Measurements from ENCODE around the gene ADAM29.

Gene ADAM29

DNA sequence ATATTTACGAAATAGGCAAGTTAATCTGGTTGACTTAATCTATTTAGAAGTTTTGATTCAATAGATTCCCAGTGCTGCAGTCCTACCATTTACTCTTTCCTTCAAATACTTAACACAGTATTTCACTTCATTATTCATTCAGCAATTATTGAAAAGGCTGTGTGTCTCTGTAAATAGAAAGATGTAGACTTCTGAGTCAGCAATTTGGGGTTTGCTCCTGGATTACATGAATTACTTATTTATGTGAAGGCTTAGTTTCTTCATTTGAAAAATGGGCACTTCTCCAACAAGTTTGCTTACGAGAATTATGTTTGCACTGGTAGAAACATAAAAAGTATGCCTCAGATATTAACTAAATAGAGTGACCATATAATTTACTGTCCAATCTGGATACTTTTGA lies 17.4 kb downstream of the ADAM29 start:
- H4K91ac ChIP-seq (ENCODE audit: low read depth, low read length) = no peak overlapping the region
- no peaks in the 10 kb centered on the region for H3K79me2 ChIP-seq (ENCODE audit: control insufficient read depth, insufficient read depth, low read length, poor library complexity)
- no peak overlapping the region for H4K12ac ChIP-seq (ENCODE audit: low read depth, low read length)
- no peak overlapping the region for H3K4ac ChIP-seq (ENCODE audit: low read depth, low read length)
- no peaks in the 10 kb centered on the region for H3K79me1 ChIP-seq (ENCODE audit: low read length)
- no peak overlapping the region for H2BK5ac ChIP-seq (ENCODE audit: low read depth, low read length, poor library complexity)
- H2AK5ac ChIP-seq (ENCODE audit: low read length) = no peak overlapping the region
- H3K23ac ChIP-seq (ENCODE audit: low read length) = no peak overlapping the region
- DNase-seq = no peak
- WGBS (ENCODE audit: extremely low coverage, insufficient coverage, insufficient read length) = no CpG with 5 or more reads among the region's 2 CpGs
- H4K8ac ChIP-seq (ENCODE audit: low read depth, low read length) = no peak overlapping the region
- H2BK12ac ChIP-seq (ENCODE audit: low read length) = no peak overlapping the region
- H2BK120ac ChIP-seq (ENCODE audit: insufficient read depth, low read length, poor library complexity) = no peak overlapping the region
- no peaks in the 10 kb centered on the region for H3K36me3 ChIP-seq (ENCODE audit: control insufficient read depth in 1 of 2, insufficient read depth in 2 of 2, low read length in 2 of 2)
- no peak overlapping the region for H2AFZ ChIP-seq (ENCODE audit: insufficient read depth, low read length, poor library complexity)
- no peak overlapping the region for H3K18ac ChIP-seq (ENCODE audit: low read length)
- H3K4me2 ChIP-seq (ENCODE audit: low read length) = no peak overlapping the region
- H3K9ac ChIP-seq (ENCODE audit: low read length) = no peak overlapping the region
- H3K27ac ChIP-seq (ENCODE audit: low read depth, low read length) = no peak overlapping the region
- H3K14ac ChIP-seq (ENCODE audit: low read length) = no peak overlapping the region
- no peak overlapping the region for H3K4me3 ChIP-seq (ENCODE audit: low read depth, low read length)
- H3K9me3 ChIP-seq (ENCODE audit: insufficient read depth, low read depth, low read length) = no peaks in the 10 kb centered on the region
- no peaks in the 10 kb centered on the region for H3K27me3 ChIP-seq (ENCODE audit: insufficient read depth, low read length)
- no peaks in the 10 kb centered on the region for H3K4me1 ChIP-seq (ENCODE audit: control insufficient read depth in 1 of 2, insufficient read depth in 2 of 2, low read length in 2 of 2)

DNA sequence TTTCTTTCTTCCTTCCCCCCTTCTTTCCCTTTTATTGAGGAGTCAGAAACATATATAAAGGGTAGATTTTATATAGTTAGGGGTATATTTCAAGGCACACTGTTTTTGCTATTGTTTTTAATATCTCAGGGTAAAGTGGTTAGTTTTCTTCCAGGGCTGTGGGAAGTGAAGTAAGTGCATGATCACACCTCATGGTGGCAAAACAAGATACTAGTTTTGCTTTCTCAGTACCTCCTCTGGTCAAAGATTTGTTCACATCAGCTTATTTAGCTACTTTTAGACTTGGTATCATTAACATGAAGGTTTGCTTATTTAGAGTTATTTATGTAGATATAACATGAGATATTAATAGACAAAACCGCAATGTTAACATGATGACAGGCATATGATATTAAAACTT lies 21.8 kb downstream of the ADAM29 start:
- peaks cover 9% of the 10 kb centered on the region for H3K9me3 ChIP-seq (ENCODE audit: insufficient read depth, low read depth, low read length)
- no peak overlapping the region for H4K8ac ChIP-seq (ENCODE audit: low read depth, low read length)
- no peak overlapping the region for H3K4me3 ChIP-seq (ENCODE audit: low read depth, low read length)
- H3K36me3 ChIP-seq (ENCODE audit: control insufficient read depth in 1 of 2, insufficient read depth in 2 of 2, low read length in 2 of 2) = no peaks in the 10 kb centered on the region
- H2AFZ ChIP-seq (ENCODE audit: insufficient read depth, low read length, poor library complexity) = no peak overlapping the region
- no CpG with 5 or more reads among the region's 1 CpG for WGBS (ENCODE audit: extremely low coverage, insufficient coverage, insufficient read length)
- no peak overlapping the region for H3K14ac ChIP-seq (ENCODE audit: low read length)
- no peak overlapping the region for H2BK12ac ChIP-seq (ENCODE audit: low read length)
- H2AK5ac ChIP-seq (ENCODE audit: low read length) = no peak overlapping the region
- H3K79me1 ChIP-seq (ENCODE audit: low read length) = no peaks in the 10 kb centered on the region
- H3K4me1 ChIP-seq (ENCODE audit: control insufficient read depth in 1 of 2, insufficient read depth in 2 of 2, low read length in 2 of 2) = no peaks in the 10 kb centered on the region
- H3K4ac ChIP-seq (ENCODE audit: low read depth, low read length) = no peak overlapping the region
- H3K27me3 ChIP-seq (ENCODE audit: insufficient read depth, low read length) = no peaks in the 10 kb centered on the region
- H2BK5ac ChIP-seq (ENCODE audit: low read depth, low read length, poor library complexity) = no peak overlapping the region
- no peak overlapping the region for H3K9ac ChIP-seq (ENCODE audit: low read length)
- no peak for DNase-seq
- no peak overlapping the region for H3K4me2 ChIP-seq (ENCODE audit: low read length)
- no peak overlapping the region for H2BK120ac ChIP-seq (ENCODE audit: insufficient read depth, low read length, poor library complexity)
- no peak overlapping the region for H3K27ac ChIP-seq (ENCODE audit: low read depth, low read length)
- H4K12ac ChIP-seq (ENCODE audit: low read depth, low read length) = no peak overlapping the region
- H3K18ac ChIP-seq (ENCODE audit: low read length) = no peak overlapping the region
- H4K91ac ChIP-seq (ENCODE audit: low read depth, low read length) = no peak overlapping the region
- H3K23ac ChIP-seq (ENCODE audit: low read length) = no peak overlapping the region
- H3K79me2 ChIP-seq (ENCODE audit: control insufficient read depth, insufficient read depth, low read length, poor library complexity) = no peaks in the 10 kb centered on the region

GRCh38 chr4:174946246-174946645 lies 28.1 kb downstream of the ADAM29 start:
- Histone ChIP-seq H3K27ac (ENCODE audit: low read depth, low read length) (no peak overlapping the region), H3K36me3 (ENCODE audit: control insufficient read depth in 1 of 2, insufficient read depth in 2 of 2, low read length in 2 of 2) (no peaks in the 10 kb centered on the region), H3K23ac (ENCODE audit: low read length) (no peak overlapping the region), H3K18ac (ENCODE audit: low read length) (no peak overlapping the region), H2BK120ac (ENCODE audit: insufficient read depth, low read length, poor library complexity) (no peak overlapping the region), H2BK5ac (ENCODE audit: low read depth, low read length, poor library complexity) (no peak overlapping the region), H2AFZ (ENCODE audit: insufficient read depth, low read length, poor library complexity) (no peak overlapping the region), H3K9ac (ENCODE audit: low read length) (no peak overlapping the region), H4K12ac (ENCODE audit: low read depth, low read length) (no peak overlapping the region), H3K14ac (ENCODE audit: low read length) (no peak overlapping the region), H3K27me3 (ENCODE audit: insufficient read depth, low read length) (no peaks in the 10 kb centered on the region), H4K91ac (ENCODE audit: low read depth, low read length) (no peak overlapping the region), H3K4me1 (ENCODE audit: control insufficient read depth in 1 of 2, insufficient read depth in 2 of 2, low read length in 2 of 2) (no peaks in the 10 kb centered on the region), H3K4ac (ENCODE audit: low read depth, low read length) (no peak overlapping the region), H3K79me2 (ENCODE audit: control insufficient read depth, insufficient read depth, low read length, poor library complexity) (no peaks in the 10 kb centered on the region), H3K4me2 (ENCODE audit: low read length) (no peak overlapping the region), H3K79me1 (ENCODE audit: low read length) (no peaks in the 10 kb centered on the region), H3K4me3 (ENCODE audit: low read depth, low read length) (no peak overlapping the region), H2BK12ac (ENCODE audit: low read length) (no peak overlapping the region), H3K9me3 (ENCODE audit: insufficient read depth, low read depth, low read length) (peaks cover 11% of the 10 kb centered on the region), H4K8ac (ENCODE audit: low read depth, low read length) (no peak overlapping the region), H2AK5ac (ENCODE audit: low read length) (no peak overlapping the region)
- DNase-seq = no peak

- Histone ChIP-seq H4K12ac (ENCODE audit: low read depth, low read length) (no peak overlapping the region), H3K4me3 (ENCODE audit: low read depth, low read length) (no peak overlapping the region), H2BK5ac (ENCODE audit: low read depth, low read length, poor library complexity) (no peak overlapping the region), H2BK12ac (ENCODE audit: low read length) (no peak overlapping the region), H3K9me3 (ENCODE audit: insufficient read depth, low read depth, low read length) (peaks cover 2% of the 10 kb centered on the region), H3K4me1 (ENCODE audit: control insufficient read depth in 1 of 2, insufficient read depth in 2 of 2, low read length in 2 of 2) (no peaks in the 10 kb centered on the region), H4K8ac (ENCODE audit: low read depth, low read length) (no peak overlapping the region), H2AFZ (ENCODE audit: insufficient read depth, low read length, poor library complexity) (no peak overlapping the region), H3K36me3 (ENCODE audit: control insufficient read depth in 1 of 2, insufficient read depth in 2 of 2, low read length in 2 of 2) (no peaks in the 10 kb centered on the region), H3K79me2 (ENCODE audit: control insufficient read depth, insufficient read depth, low read length, poor library complexity) (no peaks in the 10 kb centered on the region), H3K79me1 (ENCODE audit: low read length) (no peaks in the 10 kb centered on the region), H3K27ac (ENCODE audit: low read depth, low read length) (no peak overlapping the region), H3K4me2 (ENCODE audit: low read length) (no peak overlapping the region), H3K27me3 (ENCODE audit: insufficient read depth, low read length) (no peaks in the 10 kb centered on the region), H4K91ac (ENCODE audit: low read depth, low read length) (no peak overlapping the region), H3K23ac (ENCODE audit: low read length) (no peak overlapping the region), H2AK5ac (ENCODE audit: low read length) (no peak overlapping the region), H3K14ac (ENCODE audit: low read length) (no peak overlapping the region), H3K18ac (ENCODE audit: low read length) (no peak overlapping the region), H3K4ac (ENCODE audit: low read depth, low read length) (no peak overlapping the region), H2BK120ac (ENCODE audit: insufficient read depth, low read length, poor library complexity) (no peak overlapping the region), H3K9ac (ENCODE audit: low read length) (no peak overlapping the region)
- WGBS (ENCODE audit: extremely low coverage, insufficient coverage, insufficient read length) = no CpG with 5 or more reads among the region's 8 CpGs
- no peak for DNase-seq
These were observed 30.7 kb downstream of the ADAM29 start for GRCh38 chr4:174948826-174949225.

- Histone ChIP-seq H3K14ac (ENCODE audit: low read length) (no peak overlapping the region), H3K9me3 (ENCODE audit: insufficient read depth, low read depth, low read length) (peaks cover 4% of the 10 kb centered on the region), H3K18ac (ENCODE audit: low read length) (no peak overlapping the region), H4K12ac (ENCODE audit: low read depth, low read length) (no peak overlapping the region), H2AFZ (ENCODE audit: insufficient read depth, low read length, poor library complexity) (no peak overlapping the region), H3K4ac (ENCODE audit: low read depth, low read length) (no peak overlapping the region), H4K8ac (ENCODE audit: low read depth, low read length) (no peak overlapping the region), H4K91ac (ENCODE audit: low read depth, low read length) (no peak overlapping the region), H3K4me1 (ENCODE audit: control insufficient read depth in 1 of 2, insufficient read depth in 2 of 2, low read length in 2 of 2) (no peaks in the 10 kb centered on the region), H3K79me1 (ENCODE audit: low read length) (no peaks in the 10 kb centered on the region), H2AK5ac (ENCODE audit: low read length) (no peak overlapping the region), H3K27me3 (ENCODE audit: insufficient read depth, low read length) (no peaks in the 10 kb centered on the region), H3K23ac (ENCODE audit: low read length) (no peak overlapping the region), H2BK120ac (ENCODE audit: insufficient read depth, low read length, poor library complexity) (no peak overlapping the region), H3K36me3 (ENCODE audit: control insufficient read depth in 1 of 2, insufficient read depth in 2 of 2, low read length in 2 of 2) (no peaks in the 10 kb centered on the region), H3K27ac (ENCODE audit: low read depth, low read length) (no peak overlapping the region), H3K9ac (ENCODE audit: low read length) (no peak overlapping the region), H3K4me2 (ENCODE audit: low read length) (no peak overlapping the region), H3K79me2 (ENCODE audit: control insufficient read depth, insufficient read depth, low read length, poor library complexity) (no peaks in the 10 kb centered on the region), H2BK5ac (ENCODE audit: low read depth, low read length, poor library complexity) (no peak overlapping the region), H2BK12ac (ENCODE audit: low read length) (no peak overlapping the region), H3K4me3 (ENCODE audit: low read depth, low read length) (no peak overlapping the region)
- no peak for DNase-seq
- no CpG with 5 or more reads among the region's 3 CpGs for WGBS (ENCODE audit: extremely low coverage, insufficient coverage, insufficient read length)
These were observed 54.8 kb downstream of the ADAM29 start for GRCh38 chr4:174972911-174973310.
